HEK293 (cell line): ENCODE results near the gene ERCC3.

Experiments used
- CTCF ChIA-PET: fragments of 350-600 bp; formaldehyde crosslinking; extraction: SDS; loops from one replicate; lab custom pipeline; 2021; ENCODE audit warnings: antibody characterized with exemption; lab: Yijun Ruan, JAX
- POLR2A ChIA-PET: fragments of 300-600 bp; formaldehyde crosslinking; extraction: SDS; loops from one replicate; lab custom pipeline; 2020; ENCODE audit warnings: antibody characterized with exemption, inconsistent platforms; lab: Yijun Ruan, JAX
- H3K27ac ChIP-seq: fragments of 200-500 bp; sonication (Bioruptor generic); 2 replicates; pipeline ENCODE4 v1.5.1; 2014; ENCODE audit warnings: low read depth, low read length, control low read depth, inconsistent platforms; ENCODE audit errors: extremely low read depth
- H3K36me3 ChIP-seq, 2 experiments: fragments of 200-500 bp in 1 of 2; sonication (Bioruptor generic) in 1 of 2; 1 replicate in 1 of 2; 2 replicates in 1 of 2; pipeline ENCODE4 v1.5.1; 2014 to 2017; ENCODE audit warnings: inconsistent platforms in 2 of 2, low read length in 2 of 2; ENCODE audit not compliant: control insufficient read depth in 2 of 2, insufficient read depth in 1 of 2
- H3K4me1 ChIP-seq: fragments of 200-500 bp; sonication (Bioruptor generic); 2 replicates; pipeline ENCODE4 v1.5.1; 2014; ENCODE audit warnings: mild to moderate bottlenecking, low read length, inconsistent platforms; ENCODE audit not compliant: control insufficient read depth, insufficient read depth
- H3K4me3 ChIP-seq: 2 replicates; pipeline ENCODE4 v1.5.1; 2011; ENCODE audit warnings: low read depth, mild to moderate bottlenecking, control low read depth, low read length, moderate library complexity
- H3K9me3 ChIP-seq: fragments of 200-500 bp; sonication (Bioruptor generic); 2 replicates; pipeline ENCODE4 v1.5.1; 2014; ENCODE audit warnings: low read depth, low read length, inconsistent platforms; ENCODE audit not compliant: control insufficient read depth, insufficient read depth
- BCL6B ChIP-seq: fragments of 450-650 bp; formaldehyde crosslinking; IDR thresholded peaks from 2 replicates; pipeline ENCODE4 v1.5.1; 2017; ENCODE audit warnings: missing biosample characterization, missing genetic modification characterization
- INSM2 ChIP-seq: fragments of 450-650 bp; formaldehyde crosslinking; IDR thresholded peaks from 2 replicates; pipeline ENCODE4 v1.5.1; 2016; ENCODE audit warnings: missing biosample characterization, missing genetic modification characterization
- KLF17 ChIP-seq: fragments of 450-650 bp; formaldehyde crosslinking; IDR thresholded peaks from 2 replicates; pipeline ENCODE4 v1.5.1; 2016; ENCODE audit warnings: missing biosample characterization, missing genetic modification characterization
- PATZ1 ChIP-seq: fragments of 450-650 bp; formaldehyde crosslinking; IDR thresholded peaks from 2 replicates; pipeline ENCODE4 v1.5.1; 2016; ENCODE audit warnings: missing biosample characterization, missing genetic modification characterization
- PRDM1 ChIP-seq: fragments of 450-650 bp; formaldehyde crosslinking; IDR thresholded peaks from 2 replicates; pipeline ENCODE4; 2016; ENCODE audit warnings: missing biosample characterization, missing genetic modification characterization
- WT1 ChIP-seq: fragments of 450-650 bp; formaldehyde crosslinking; IDR thresholded peaks from 2 replicates; pipeline ENCODE4 v1.5.1; 2016; ENCODE audit warnings: missing biosample characterization, missing genetic modification characterization
- ZBTB48 ChIP-seq: fragments of 450-650 bp; formaldehyde crosslinking; IDR thresholded peaks from 2 replicates; pipeline ENCODE4 v1.5.1; 2016; ENCODE audit warnings: missing biosample characterization, missing genetic modification characterization
- ZEB2 ChIP-seq: fragments of 450-650 bp; formaldehyde crosslinking; IDR thresholded peaks from 2 replicates; pipeline ENCODE4 v1.5.1; 2016; ENCODE audit warnings: missing biosample characterization, missing genetic modification characterization
- ZFHX2 ChIP-seq: fragments of 450-650 bp; formaldehyde crosslinking; conservative IDR thresholded peaks from 2 replicates; pipeline ENCODE4 v1.5.1; 2016; ENCODE audit warnings: missing biosample characterization, missing genetic modification characterization
- ZFP41 ChIP-seq: fragments of 450-650 bp; formaldehyde crosslinking; IDR thresholded peaks from 2 replicates; pipeline ENCODE4 v1.5.1; 2016; ENCODE audit warnings: missing biosample characterization, missing genetic modification characterization, borderline replicate concordance
- ZNF132 ChIP-seq: fragments of 450-650 bp; formaldehyde crosslinking; IDR thresholded peaks from 2 replicates; pipeline ENCODE4 v1.5.1; 2017; ENCODE audit warnings: missing biosample characterization, missing genetic modification characterization, borderline replicate concordance
- ZNF16 ChIP-seq: fragments of 450-650 bp; formaldehyde crosslinking; IDR thresholded peaks from 2 replicates; pipeline ENCODE4 v1.5.1; 2016; ENCODE audit warnings: low read depth, missing biosample characterization, missing genetic modification characterization
- ZNF174 ChIP-seq: fragments of 450-650 bp; formaldehyde crosslinking; IDR thresholded peaks from 2 replicates; pipeline ENCODE4 v1.5.0; 2017; ENCODE audit warnings: missing biosample characterization, mild to moderate bottlenecking, missing genetic modification characterization
- ZNF311 ChIP-seq: fragments of 450-650 bp; formaldehyde crosslinking; IDR thresholded peaks from 2 replicates; pipeline ENCODE4 v1.5.1; 2017; ENCODE audit warnings: missing biosample characterization, missing genetic modification characterization, borderline replicate concordance
- ZNF391 ChIP-seq: fragments of 450-650 bp; formaldehyde crosslinking; IDR thresholded peaks from 2 replicates; pipeline ENCODE4 v1.5.1; 2016; ENCODE audit warnings: low read depth, missing biosample characterization, missing genetic modification characterization, borderline replicate concordance
- ZNF423 ChIP-seq: fragments of 450-650 bp; formaldehyde crosslinking; IDR thresholded peaks from 2 replicates; pipeline ENCODE4 v1.5.1; 2016; ENCODE audit warnings: missing biosample characterization, missing genetic modification characterization
- ZNF449 ChIP-seq: fragments of 450-650 bp; formaldehyde crosslinking; IDR thresholded peaks from 2 replicates; pipeline ENCODE4 v1.5.1; 2017; ENCODE audit warnings: missing biosample characterization, mild to moderate bottlenecking, missing genetic modification characterization, moderate library complexity
- ZNF48 ChIP-seq: fragments of 450-650 bp; formaldehyde crosslinking; IDR thresholded peaks from 2 replicates; pipeline ENCODE4 v1.5.1; 2016; ENCODE audit warnings: missing biosample characterization, missing genetic modification characterization
- ZNF488 ChIP-seq: fragments of 450-650 bp; formaldehyde crosslinking; IDR thresholded peaks from 2 replicates; pipeline ENCODE4 v1.5.1; 2016; ENCODE audit warnings: missing biosample characterization, missing genetic modification characterization
- ZNF629 ChIP-seq: fragments of 450-650 bp; formaldehyde crosslinking; IDR thresholded peaks from 2 replicates; pipeline ENCODE4 v1.5.1; 2017; ENCODE audit warnings: missing biosample characterization, missing genetic modification characterization
- ZNF837 ChIP-seq: fragments of 450-650 bp; formaldehyde crosslinking; IDR thresholded peaks from 2 replicates; pipeline ENCODE4 v1.5.1; 2016; ENCODE audit warnings: missing biosample characterization, missing genetic modification characterization
- ZSCAN18 ChIP-seq: fragments of 450-650 bp; formaldehyde crosslinking; IDR thresholded peaks from 2 replicates; pipeline ENCODE4 v1.5.1; 2016; ENCODE audit warnings: missing biosample characterization, missing genetic modification characterization
- ZSCAN4 ChIP-seq: fragments of 450-650 bp; formaldehyde crosslinking; IDR thresholded peaks from 2 replicates; pipeline ENCODE4 v1.5.1; 2017; ENCODE audit warnings: missing biosample characterization, missing genetic modification characterization

Gene ERCC3

GRCh38 chr2:127332335-127332734 is 38.4 kb upstream of the ERCC3 start:
- POLR2A ChIA-PET: no interaction called here
- TF ChIP-seq ZNF629 (tag by site-specific recombination) (no peak), KLF17 (tag by site-specific recombination) (no peak), INSM2 (no peak), ZEB2 (no peak), WT1 (no peak)
- H3K27ac ChIP-seq: no peak overlapping the region

GRCh38 chr2:127330753-127331152 is 36.8 kb upstream of the ERCC3 start:
- ChIA-PET POLR2A (interaction anchor here (1.7 kb wide), 1 partner anchor 84 kb away, joined by 5 read pairs; no protein-coding TSS in a partner anchor), CTCF (interaction anchor here (0.6 kb wide), 1 partner anchor 31 kb away, joined by 3 read pairs; no protein-coding TSS in a partner anchor)
- Histone ChIP-seq H3K27ac (no peak overlapping the region), H3K4me3 (no peak overlapping the region), H3K4me1 (no peaks in the 10 kb centered on the region), H3K9me3 (no peaks in the 10 kb centered on the region), H3K36me3 (peaks cover 19 to 37% of the 10 kb centered on the region in 2 experiments; a peak in 2 of 3 replicates)
- TF ChIP-seq ZSCAN18 (tag by site-specific recombination) (no peak), ZBTB48 (tag by site-specific recombination) (no peak), ZNF174 (no peak), ZNF311 (tag by site-specific recombination) (no peak), ZFP41 (no peak), ZNF488 (tag by site-specific recombination) (no peak), ZNF449 (tag by site-specific recombination) (no peak), ZFHX2 (tag by site-specific recombination) (no peak), PATZ1 (tag by site-specific recombination) (no peak), ZNF16 (tag by site-specific recombination) (no peak), PRDM1 (tag by site-specific recombination) (no peak), ZNF391 (no peak), ZNF837 (tag by site-specific recombination) (no peak), ZNF132 (tag by site-specific recombination) (no peak), ZSCAN4 (tag by site-specific recombination) (no peak), ZNF48 (tag by site-specific recombination) (no peak), BCL6B (tag by site-specific recombination) (no peak), ZNF423 (no peak)

More at GRCh38 chr2:127332335-127332734, 38.4 kb upstream of the ERCC3 start:
- Histone ChIP-seq H3K4me3 (no peak overlapping the region), H3K36me3 (peaks cover 22 to 31% of the 10 kb centered on the region in 2 experiments), H3K4me1 (peaks cover 3% of the 10 kb centered on the region; the same call in 1 of the 2 replicates), H3K9me3 (no peaks in the 10 kb centered on the region)
- CTCF ChIA-PET: interaction anchor here (0.5 to 0.6 kb wide), 2 partner anchors 109 to 131 kb away, joined by 3 read pairs; no protein-coding TSS in a partner anchor
